Fibroblast of gingiva (primary cell): Measurements from ENCODE around the gene SLC19A2.
"Not testable (repeated sequence)": the region's sequence is repeated elsewhere in the genome, so short reads cannot be mapped to it uniquely, and the experiment has no call there.

ENCODE experiments used
- DNase-seq: peaks from one replicate; pipeline ENCODE4 v3.0.0-alpha.2; 2011; ENCODE audit warnings: low read depth

SLC19A2 gene

GRCh38 chr1:169485431-169486280 lies at the start of gene SLC19A2:
Gene SLC19A2 (minus strand): TSS chr1:169485944. CDS start chr1:169485766, 178 bp downstream.
- peak; percentile 100 for DNase-seq

- DNase-seq, result no peak
Measured at GRCh38 chr1:169534653-169535052, 48.9 kb upstream of the SLC19A2 start.

- DNase-seq, result not testable (repeated sequence)
Measured at GRCh38 chr1:169533528-169534190, 47.9 kb upstream of the SLC19A2 start.

- DNase-seq, result no peak
Measured at GRCh38 chr1:169530448-169530847, 44.7 kb upstream of the SLC19A2 start.

GRCh38 chr1:169529068-169529642 lies 43.4 kb upstream of the SLC19A2 start:
- DNase-seq, result no peak

GRCh38 chr1:169528215-169529067 lies 42.7 kb upstream of the SLC19A2 start:
- DNase-seq, result no peak

GRCh38 chr1:169527451-169528214 lies 41.9 kb upstream of the SLC19A2 start:
- peak; percentile 39 for DNase-seq

GRCh38 chr1:169527001-169527400 lies 41.3 kb upstream of the SLC19A2 start:
- DNase-seq, result no peak

- no peak for DNase-seq
Measured at GRCh38 chr1:169526120-169526832, 40.5 kb upstream of the SLC19A2 start.

GRCh38 chr1:169525391-169525790 lies 39.6 kb upstream of the SLC19A2 start:
- no peak for DNase-seq

- no peak for DNase-seq
Measured at GRCh38 chr1:169523904-169524303, 38.2 kb upstream of the SLC19A2 start.

GRCh38 chr1:169521226-169521625 lies 35.5 kb upstream of the SLC19A2 start:
- DNase-seq, result no peak

GRCh38 chr1:169517558-169518186 lies 31.9 kb upstream of the SLC19A2 start:
- DNase-seq, result no peak

GRCh38 chr1:169515641-169516040 lies 29.9 kb upstream of the SLC19A2 start:
- DNase-seq, result no peak

- DNase-seq, result peak; percentile 54
Measured at GRCh38 chr1:169514566-169515270, 29.0 kb upstream of the SLC19A2 start.

GRCh38 chr1:169513208-169513607 lies 27.5 kb upstream of the SLC19A2 start:
- peak; percentile 64 for DNase-seq

- peak; percentile 79 for DNase-seq
Measured at GRCh38 chr1:169511316-169512005, 25.7 kb upstream of the SLC19A2 start.

GRCh38 chr1:169510060-169510459 lies 24.3 kb upstream of the SLC19A2 start:
- DNase-seq, result no peak

GRCh38 chr1:169509354-169509753 lies 23.6 kb upstream of the SLC19A2 start:
- no peak for DNase-seq
